Erythroblast (primary cell): Measurements from ENCODE around the gene WWP2.
"Not testable (repeated sequence)": the region's sequence is repeated elsewhere in the genome, so short reads cannot be mapped to it uniquely, and the experiment has no call there.

ENCODE experiments used
- DNase-seq, 2 experiments: peaks; one replicate each; lab custom pipeline; 2025; lab: John Stamatoyannopoulos, UW

Gene WWP2

DNA sequence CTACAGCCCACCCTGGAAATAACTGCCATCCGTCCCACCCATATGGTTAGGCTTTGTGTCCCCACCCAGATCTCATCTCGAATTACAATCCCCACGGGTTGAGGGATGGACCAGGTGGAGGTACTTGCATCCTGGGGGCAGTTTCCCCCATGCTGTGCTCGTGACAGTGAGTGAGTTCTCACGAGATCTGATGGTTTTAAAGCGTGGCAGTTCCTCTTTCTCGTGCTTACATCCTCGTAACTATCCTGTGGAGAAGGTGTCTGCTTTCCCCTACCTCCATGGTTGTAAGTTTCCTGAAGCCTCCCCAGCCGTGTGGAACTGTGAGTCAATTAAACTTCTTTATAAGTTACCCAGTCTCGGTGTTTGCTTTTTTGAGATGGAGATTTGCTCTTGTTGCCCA lies 206.0 kb downstream of the WWP2 start:
- not testable (repeated sequence) for DNase-seq

DNA sequence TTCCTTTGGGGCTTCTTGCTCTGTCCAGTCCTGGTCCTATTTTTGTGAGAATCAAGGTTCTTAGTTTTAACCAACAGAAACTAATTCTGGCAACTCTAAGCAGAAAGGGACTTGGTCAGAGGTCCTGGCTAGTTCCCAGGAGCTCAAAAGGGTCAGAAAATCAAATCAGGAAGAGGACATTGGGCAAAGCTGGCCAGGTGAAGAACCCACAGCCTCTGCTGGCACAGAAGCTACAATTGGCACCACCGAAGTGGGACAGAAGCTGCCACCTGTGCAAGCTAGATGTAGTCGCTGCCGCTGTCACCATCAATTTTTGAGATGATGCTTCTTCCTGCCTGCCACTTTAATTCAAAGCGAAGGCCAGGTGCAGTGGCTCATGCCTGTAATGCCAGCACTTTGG lies 207.5 kb downstream of the WWP2 start:
- not testable (repeated sequence) for DNase-seq

DNA sequence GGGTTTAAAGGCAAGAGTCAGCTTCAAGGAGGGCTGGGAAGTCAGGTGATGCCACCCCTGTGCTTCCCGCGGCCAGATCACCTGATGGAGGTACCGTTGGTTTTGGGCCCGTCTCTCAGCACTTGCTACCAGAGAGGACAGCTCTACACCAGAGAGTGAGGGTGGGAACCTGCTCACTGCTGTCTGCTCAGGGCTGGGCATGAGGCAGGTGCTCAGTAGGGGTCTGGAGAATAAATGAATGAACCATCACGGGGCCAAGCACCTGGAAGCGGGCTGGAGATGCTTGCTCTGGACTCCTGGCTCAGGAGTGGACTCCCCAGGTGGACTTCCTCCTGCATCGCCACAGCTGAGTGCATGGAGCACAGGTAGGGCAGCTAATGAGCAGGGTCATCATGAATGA lies 210.0 kb downstream of the WWP2 start:
- DNase-seq: not testable (repeated sequence)

GRCh38 chr16:69972935-69973334 lies 210.8 kb downstream of the WWP2 start:
- DNase-seq: not testable (repeated sequence)

GRCh38 chr16:69985196-69985595 lies 223.1 kb downstream of the WWP2 start:
- not testable (repeated sequence) for DNase-seq
